ENCODE results near the gene TTC39B.

Gene TTC39B

GRCh38 chr9:15115702-15116101, 191.3 kb downstream of the TTC39B start:
- no peak for DNase-seq

GRCh38 chr9:15115041-15115440, 192.0 kb downstream of the TTC39B start:
- no peak for DNase-seq

Data from midbrain (tissue), 1 donor.